Caki2 (cell line): ENCODE results near the gene TFRC. TPM values are rescaled to one million over a fixed set of nuclear protein-coding genes. Genes with fewer than 3 reads are reported as not detected.
A peak's percentile ranks its signal among the peaks of the same experiment; 100 is the strongest.
"Not testable (repeated sequence)": the region's sequence is repeated elsewhere in the genome, so short reads cannot be mapped to it uniquely, and the experiment has no call there.

ENCODE experiments used
- DNase-seq: peaks from one replicate; pipeline ENCODE4 v3.0.0-alpha.2; 2015; ENCODE audit warnings: low read depth
- in situ Hi-C: cut with HindIII; loops from 2 replicates; pipeline ENCODE4 v1.10.0; 2016; ENCODE audit warnings: low sequenced_read_pairs, low pct_unique_long_range_greater_than_20kb, mixed read lengths
- total RNA-seq: library from RNA; depleted of rRNA; stranded (reverse); fragments of >200 nt; shearing (Covaris generic); gene quantifications from 2 replicates; pipeline ENCODE4 v1.2.3, GENCODE V29; 2014; ENCODE audit warnings: low replicate concordance

TFRC gene
- total RNA-seq, 1 experiment from 2014 or later, result 172 TPM

- in situ Hi-C loops, result no loop called here
- no peak for DNase-seq
Observed at GRCh38 chr3:196055240-196055639, 26.6 kb downstream of the TFRC start.

GRCh38 chr3:196054661-196055060 lies 27.2 kb downstream of the TFRC start:
- in situ Hi-C loops, result no loop called here
- DNase-seq, result no peak

GRCh38 chr3:196053487-196053886 lies 28.4 kb downstream of the TFRC start:
- in situ Hi-C loops, result no loop called here
- no peak for DNase-seq

- in situ Hi-C loops, result no loop called here
- DNase-seq, result no peak
Observed at GRCh38 chr3:196051282-196052076, 30.4 kb downstream of the TFRC start.

- DNase-seq, result no peak
- in situ Hi-C loops, result no loop called here
Observed at GRCh38 chr3:196050597-196050996, 31.3 kb downstream of the TFRC start.

GRCh38 chr3:196049653-196050052 lies 32.2 kb downstream of the TFRC start:
- no peak for DNase-seq
- in situ Hi-C loops, result no loop called here

- in situ Hi-C loops, result no loop called here
- no peak for DNase-seq
Observed at GRCh38 chr3:196048922-196049598, 32.8 kb downstream of the TFRC start.

GRCh38 chr3:196047391-196048030 lies 34.4 kb downstream of the TFRC start:
- in situ Hi-C loops, result no loop called here

GRCh38 chr3:196044513-196044912 lies 37.4 kb downstream of the TFRC start:
- in situ Hi-C loops, result no loop called here
- DNase-seq, result no peak

More at GRCh38 chr3:196047391-196048030, 34.4 kb downstream of the TFRC start:
- DNase-seq, result no peak

- DNase-seq, result no peak
- in situ Hi-C loops, result no loop called here
Observed at GRCh38 chr3:196042673-196043072, 39.2 kb downstream of the TFRC start.

GRCh38 chr3:196039359-196039758 lies 42.5 kb downstream of the TFRC start:
- no peak for DNase-seq
- in situ Hi-C loops, result no loop called here

- DNase-seq, in situ Hi-C loops: not testable (repeated sequence)
Observed at GRCh38 chr3:196026059-196026458, 55.8 kb downstream of the TFRC start.

GRCh38 chr3:196024968-196025367 lies 56.9 kb downstream of the TFRC start:
- in situ Hi-C loops, result no loop called here
- no peak for DNase-seq

- in situ Hi-C loops, result no loop called here
- no peak for DNase-seq
Observed at GRCh38 chr3:196023947-196024346, 57.9 kb downstream of the TFRC start.

- DNase-seq, in situ Hi-C loops: not testable (repeated sequence)
Observed at GRCh38 chr3:196022499-196022878, 59.4 kb downstream of the TFRC start.

- in situ Hi-C loops, result no loop called here
- no peak for DNase-seq
Observed at GRCh38 chr3:196020373-196020772, 61.5 kb downstream of the TFRC start.

- in situ Hi-C loops, DNase-seq: not testable (repeated sequence)
Observed at GRCh38 chr3:196019576-196019975, 62.3 kb downstream of the TFRC start.

GRCh38 chr3:196018159-196018558 lies 63.7 kb downstream of the TFRC start:
- in situ Hi-C loops, DNase-seq: not testable (repeated sequence)

GRCh38 chr3:196016485-196016884 lies 65.4 kb downstream of the TFRC start:
- in situ Hi-C loops, result no loop called here
- DNase-seq, result peak; percentile 13
